AG10803 (cell line): ENCODE data around the gene RABGAP1L.

Experiments used
- DNase-seq: peaks from one replicate; pipeline ENCODE4 v3.0.0; 2010; ENCODE audit warnings: low read depth
- H3K4me3 ChIP-seq: 2 replicates; pipeline ENCODE4 v1.5.1; 2011; ENCODE audit warnings: mild to moderate bottlenecking, low read length, control low read depth
- TF ChIP-seq, protein P1 (sequence below): conservative IDR thresholded peaks from 2 replicates; pipeline ENCODE4 v1.5.1; 2011; ENCODE audit warnings: mild to moderate bottlenecking, low read length, control low read depth, inconsistent platforms

Gene RABGAP1L

DNA sequence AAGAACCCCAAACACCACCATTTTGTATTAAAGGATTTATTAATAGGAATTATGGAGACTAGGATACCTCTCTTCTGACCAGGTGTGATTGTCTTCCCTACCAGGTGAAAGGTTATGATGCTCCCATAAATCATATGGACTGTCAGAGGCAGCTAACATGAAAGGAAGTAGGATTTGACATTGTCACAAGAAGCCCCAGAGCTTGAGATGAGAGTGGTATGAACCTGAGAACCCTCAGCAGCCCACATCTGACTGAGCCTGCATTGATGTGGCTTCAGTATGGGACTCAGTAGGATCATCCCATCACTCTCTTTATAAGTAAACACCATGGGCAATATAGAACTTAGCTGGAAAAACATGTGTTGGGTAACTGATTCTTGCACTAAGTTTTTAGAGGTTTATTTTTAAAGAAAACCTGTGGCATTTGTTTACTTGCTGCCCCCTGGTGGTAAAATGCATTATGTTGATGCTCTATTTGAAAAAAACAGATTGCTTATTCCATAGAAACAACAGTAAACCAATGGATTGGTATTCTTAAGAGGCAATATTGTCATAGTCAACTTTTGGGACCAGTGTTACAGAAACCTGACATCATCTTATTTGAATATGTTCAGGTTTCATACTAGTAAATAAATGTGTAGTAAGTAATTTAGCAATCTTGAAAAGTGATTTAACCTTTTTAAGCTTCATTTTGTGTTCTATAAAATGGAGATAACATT, 823.8 kb downstream of the RABGAP1L start:
- no peak overlapping the region for H3K4me3 ChIP-seq
- TF ChIP-seq, protein P1, sequence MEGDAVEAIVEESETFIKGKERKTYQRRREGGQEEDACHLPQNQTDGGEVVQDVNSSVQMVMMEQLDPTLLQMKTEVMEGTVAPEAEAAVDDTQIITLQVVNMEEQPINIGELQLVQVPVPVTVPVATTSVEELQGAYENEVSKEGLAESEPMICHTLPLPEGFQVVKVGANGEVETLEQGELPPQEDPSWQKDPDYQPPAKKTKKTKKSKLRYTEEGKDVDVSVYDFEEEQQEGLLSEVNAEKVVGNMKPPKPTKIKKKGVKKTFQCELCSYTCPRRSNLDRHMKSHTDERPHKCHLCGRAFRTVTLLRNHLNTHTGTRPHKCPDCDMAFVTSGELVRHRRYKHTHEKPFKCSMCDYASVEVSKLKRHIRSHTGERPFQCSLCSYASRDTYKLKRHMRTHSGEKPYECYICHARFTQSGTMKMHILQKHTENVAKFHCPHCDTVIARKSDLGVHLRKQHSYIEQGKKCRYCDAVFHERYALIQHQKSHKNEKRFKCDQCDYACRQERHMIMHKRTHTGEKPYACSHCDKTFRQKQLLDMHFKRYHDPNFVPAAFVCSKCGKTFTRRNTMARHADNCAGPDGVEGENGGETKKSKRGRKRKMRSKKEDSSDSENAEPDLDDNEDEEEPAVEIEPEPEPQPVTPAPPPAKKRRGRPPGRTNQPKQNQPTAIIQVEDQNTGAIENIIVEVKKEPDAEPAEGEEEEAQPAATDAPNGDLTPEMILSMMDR: peak; percentile 61
- peak; percentile 54 for DNase-seq

DNA sequence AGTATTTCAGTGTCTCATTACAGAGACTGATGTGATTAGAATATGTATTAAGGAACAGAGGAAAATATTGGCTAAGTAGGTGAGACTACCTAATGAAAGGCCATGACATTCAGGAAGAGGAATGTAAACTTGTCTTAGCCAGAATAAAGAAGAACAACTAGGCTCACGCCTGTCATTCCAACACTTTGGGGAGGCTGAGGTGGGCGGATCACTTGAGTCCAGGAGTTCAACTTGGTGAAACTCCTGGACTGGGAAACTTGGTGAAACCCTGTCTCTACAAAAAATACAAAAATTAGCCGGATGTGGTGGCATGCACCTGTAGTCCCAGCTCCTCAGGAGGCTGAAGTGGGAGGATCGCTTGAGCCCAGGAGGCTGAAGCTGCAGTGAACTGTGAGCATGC, 825.6 kb downstream of the RABGAP1L start:
- no peak for DNase-seq
- no peak overlapping the region for H3K4me3 ChIP-seq
- TF ChIP-seq, protein P1: no peak

DNA sequence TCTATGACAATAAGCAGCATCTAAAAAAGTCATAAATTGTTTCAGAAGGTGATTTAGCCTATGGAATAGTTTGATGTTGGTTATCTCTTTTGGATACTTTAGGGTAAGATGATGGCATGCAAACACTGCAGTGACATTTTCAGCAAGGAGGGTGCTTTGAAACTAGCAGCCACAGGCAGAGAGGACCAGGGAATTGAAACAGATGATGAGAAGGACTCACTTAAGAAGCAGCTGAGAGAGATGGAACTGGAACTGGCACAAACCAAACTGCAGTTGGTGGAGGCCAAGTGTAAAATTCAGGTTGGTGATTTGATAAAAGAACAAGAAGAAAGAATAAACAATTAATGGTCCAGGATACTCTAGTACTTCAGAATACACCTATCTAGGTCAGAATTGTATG, 829.2 kb downstream of the RABGAP1L start:
- TF ChIP-seq, protein P1: no peak
- no peak for DNase-seq
- H3K4me3 ChIP-seq: no peak overlapping the region

DNA sequence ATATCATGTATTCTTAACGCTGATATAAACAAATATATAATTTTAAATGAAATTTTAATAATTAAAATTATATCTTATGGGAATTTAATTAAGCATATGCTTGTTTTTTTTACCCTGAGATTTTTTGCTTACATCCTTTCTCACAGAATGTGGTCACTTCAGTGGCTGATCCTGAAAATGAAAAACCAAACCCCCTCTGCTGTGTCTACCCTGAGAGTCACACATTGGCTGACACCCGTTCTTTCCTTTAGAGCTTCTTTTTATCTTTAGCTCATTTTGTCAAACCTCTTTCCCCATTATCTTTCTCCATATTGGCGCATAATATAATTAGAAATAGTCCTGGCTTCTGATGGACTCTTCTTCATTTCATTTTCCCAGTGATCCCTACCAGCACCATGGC, 829.7 kb downstream of the RABGAP1L start:
- no peak for DNase-seq
- no peak overlapping the region for H3K4me3 ChIP-seq
- TF ChIP-seq, protein P1: no peak

DNA sequence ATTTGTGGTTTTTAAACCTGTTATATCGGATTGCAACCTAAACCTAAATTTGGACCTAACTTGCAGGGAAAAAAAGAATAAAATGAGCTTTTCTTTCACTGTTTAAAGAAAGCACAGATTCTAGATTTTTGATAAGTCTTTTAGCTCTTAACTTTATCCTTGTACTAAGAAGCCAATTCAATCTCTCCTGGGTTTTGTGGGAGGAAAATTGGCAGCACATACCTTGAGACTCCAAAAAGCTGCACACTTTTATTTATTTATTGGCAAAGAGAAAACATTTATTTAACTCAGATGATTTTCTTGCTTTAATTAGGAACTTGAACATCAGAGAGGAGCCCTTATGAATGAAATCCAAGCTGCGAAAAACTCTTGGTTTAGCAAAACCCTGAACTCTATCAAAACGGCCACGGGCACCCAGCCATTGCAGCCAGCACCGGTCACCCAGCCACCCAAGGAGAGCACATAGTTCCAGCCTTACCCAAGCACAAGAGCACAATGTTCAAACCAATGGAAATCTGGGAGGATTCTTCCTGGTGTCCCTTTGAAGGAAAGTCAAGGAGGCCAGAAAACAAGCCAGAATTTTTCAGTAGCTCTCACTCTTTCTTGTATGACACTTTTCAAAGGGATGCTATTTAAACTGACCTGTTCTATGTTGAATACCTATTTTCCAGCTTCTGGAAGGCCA, 830.4 kb downstream of the RABGAP1L start:
- peak overlapping the region; percentile 56 for H3K4me3 ChIP-seq
- TF ChIP-seq, protein P1: no peak
- DNase-seq: peak; percentile 28

DNA sequence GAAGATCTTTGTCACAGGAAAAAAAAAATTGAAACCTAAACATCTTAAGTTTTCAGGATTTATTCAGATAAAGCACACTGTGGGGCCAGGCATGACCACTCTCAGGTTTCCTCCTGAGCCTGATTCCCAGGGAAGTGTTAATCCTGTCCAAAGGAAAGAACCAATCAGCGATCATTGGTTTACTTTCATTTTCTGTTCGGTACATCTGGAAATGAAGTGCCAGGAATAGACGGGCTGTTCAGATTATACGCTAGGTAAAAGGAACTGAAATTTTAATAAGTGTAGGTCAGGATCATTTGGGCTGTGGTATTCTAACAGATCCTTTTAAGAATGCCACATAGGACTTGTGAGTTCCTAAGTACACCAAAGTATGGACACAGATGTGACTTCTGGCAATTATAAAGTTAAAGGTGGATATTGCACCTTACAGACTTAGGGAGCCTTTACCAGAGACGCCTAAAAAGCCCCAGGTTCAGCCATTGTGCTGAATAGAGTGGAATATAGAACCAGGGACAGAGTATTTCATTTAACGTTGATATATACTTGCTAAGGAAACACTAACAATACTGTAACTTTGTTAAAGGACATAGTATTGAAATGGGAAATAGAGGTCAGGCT, 831.2 kb downstream of the RABGAP1L start:
- H3K4me3 ChIP-seq: peak overlapping the region; percentile 56
- peak; percentile 61 for DNase-seq
- TF ChIP-seq, protein P1: no peak
